Uterus (tissue), 2 donors: ENCODE results near the gene NKX1-1.

ENCODE experiments used
- POLR2A ChIP-seq, 2 donors: fragments of 450-650 bp; IDR thresholded peaks; one replicate each; pipeline ENCODE4 v1.6.1; 2016; ENCODE audit warnings: antibody characterized with exemption in 2 of 2, mild to moderate bottlenecking in 1 of 2, moderate library complexity in 1 of 2
- TF ChIP-seq, protein P1 (sequence below), 4 experiments: fragments of 200-600 bp in 2 of 4; fragments of 450-650 bp in 2 of 4; sonication (generic) in 2 of 4; IDR thresholded peaks; one replicate each; pipeline ENCODE4 v1.5.1; 2016 to 2019; ENCODE audit warnings: antibody characterized with exemption in 4 of 4, mild to moderate bottlenecking in 2 of 4, moderate library complexity in 1 of 4

DNA sequence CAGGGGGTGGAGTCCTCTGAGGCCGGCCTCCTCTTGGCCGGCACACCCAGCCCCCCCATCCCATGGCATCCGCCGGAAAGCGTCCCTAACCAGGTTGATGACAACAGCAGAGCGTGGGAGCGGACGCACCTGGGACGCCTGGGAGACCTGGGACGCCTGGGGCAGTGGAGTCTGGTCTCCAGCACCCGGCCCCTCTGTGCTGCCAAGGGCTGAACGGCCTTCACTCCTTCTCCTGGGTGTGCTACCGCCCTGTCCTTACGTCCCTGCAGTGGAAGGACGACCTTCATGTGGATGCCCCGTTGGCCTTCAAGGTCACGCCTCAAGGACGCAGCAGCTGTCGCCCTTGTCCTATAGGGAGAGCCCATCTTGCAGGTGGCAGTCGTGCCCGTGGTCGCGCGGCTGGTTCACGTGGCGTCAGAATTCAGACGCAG is 26.9 kb downstream of the NKX1-1 start:
- no peak for TF ChIP-seq POLR2A (IDR thresholded peaks at IDR 0.05)
- TF ChIP-seq, protein P1, sequence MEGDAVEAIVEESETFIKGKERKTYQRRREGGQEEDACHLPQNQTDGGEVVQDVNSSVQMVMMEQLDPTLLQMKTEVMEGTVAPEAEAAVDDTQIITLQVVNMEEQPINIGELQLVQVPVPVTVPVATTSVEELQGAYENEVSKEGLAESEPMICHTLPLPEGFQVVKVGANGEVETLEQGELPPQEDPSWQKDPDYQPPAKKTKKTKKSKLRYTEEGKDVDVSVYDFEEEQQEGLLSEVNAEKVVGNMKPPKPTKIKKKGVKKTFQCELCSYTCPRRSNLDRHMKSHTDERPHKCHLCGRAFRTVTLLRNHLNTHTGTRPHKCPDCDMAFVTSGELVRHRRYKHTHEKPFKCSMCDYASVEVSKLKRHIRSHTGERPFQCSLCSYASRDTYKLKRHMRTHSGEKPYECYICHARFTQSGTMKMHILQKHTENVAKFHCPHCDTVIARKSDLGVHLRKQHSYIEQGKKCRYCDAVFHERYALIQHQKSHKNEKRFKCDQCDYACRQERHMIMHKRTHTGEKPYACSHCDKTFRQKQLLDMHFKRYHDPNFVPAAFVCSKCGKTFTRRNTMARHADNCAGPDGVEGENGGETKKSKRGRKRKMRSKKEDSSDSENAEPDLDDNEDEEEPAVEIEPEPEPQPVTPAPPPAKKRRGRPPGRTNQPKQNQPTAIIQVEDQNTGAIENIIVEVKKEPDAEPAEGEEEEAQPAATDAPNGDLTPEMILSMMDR (IDR thresholded peaks at IDR 0.05) = no peak
